Fibroblast of lung (primary cell): Measurements from ENCODE around the gene MMP23B. TPM values are rescaled to one million over a fixed set of nuclear protein-coding genes. Genes with fewer than 3 reads are reported as not detected.

Experiments used
- DNase-seq, 2 donors: peaks; one replicate each; pipeline versions ENCODE4 v3.0.0 to v3.0.0-alpha.2; 2010; ENCODE audit warnings: low read depth in 2 of 2
- H2AFZ ChIP-seq: 2 replicates; pipeline ENCODE4 v1.5.1; 2012; ENCODE audit warnings: low read length, control low read depth, inconsistent platforms
- H3K27ac ChIP-seq: 2 replicates; pipeline ENCODE4 v1.5.1; 2011; ENCODE audit warnings: low read length, control low read depth; ENCODE audit not compliant: insufficient read depth
- H3K27me3 ChIP-seq: 2 replicates; pipeline ENCODE4 v1.5.1; 2011; ENCODE audit warnings: mild to moderate bottlenecking, low read length; ENCODE audit not compliant: control insufficient read depth, insufficient read depth
- H3K36me3 ChIP-seq: 2 replicates; pipeline ENCODE4 v1.5.1; 2011; ENCODE audit warnings: low read length; ENCODE audit not compliant: control insufficient read depth, insufficient read depth
- H3K4me1 ChIP-seq: 2 replicates; pipeline ENCODE4 v1.5.1; 2011; ENCODE audit warnings: low read length; ENCODE audit not compliant: control insufficient read depth, insufficient read depth; ENCODE audit errors: extremely low read depth
- H3K4me2 ChIP-seq: 2 replicates; pipeline ENCODE4 v1.5.1; 2011; ENCODE audit warnings: low read length, control low read depth; ENCODE audit not compliant: insufficient read depth; ENCODE audit errors: extremely low read depth
- H3K4me3 ChIP-seq, 4 experiments: fragments of 200-600 bp in 1 of 4; sonication (generic) in 1 of 4; replicated peaks in 1 of 4; 2 replicates each; pipeline ENCODE4 v1.5.1; 2011 to 2016; ENCODE audit warnings: low read length in 4 of 4, low read depth in 3 of 4, mild to moderate bottlenecking in 3 of 4, control low read depth in 2 of 4, inconsistent platforms in 1 of 4, mixed read lengths in 1 of 4; ENCODE audit not compliant: insufficient read depth in 1 of 4; ENCODE audit errors: control extremely low read depth in 1 of 4
- H3K79me2 ChIP-seq: 2 replicates; pipeline ENCODE4 v1.5.1; 2012; ENCODE audit warnings: mild to moderate bottlenecking, low read length, inconsistent platforms; ENCODE audit not compliant: control insufficient read depth, insufficient read depth
- H3K9ac ChIP-seq: 2 replicates; pipeline ENCODE4 v1.5.1; 2011; ENCODE audit warnings: mild to moderate bottlenecking, low read length, control low read depth; ENCODE audit not compliant: insufficient read depth
- H3K9me3 ChIP-seq: 2 replicates; pipeline ENCODE4 v1.5.1; 2012; ENCODE audit warnings: low read depth, low read length; ENCODE audit not compliant: control insufficient read depth, insufficient read depth
- H4K20me1 ChIP-seq: 2 replicates; pipeline ENCODE4 v1.5.1; 2011; ENCODE audit warnings: low read length; ENCODE audit not compliant: control insufficient read depth, insufficient read depth; ENCODE audit errors: extremely low read depth
- EZH2 ChIP-seq: IDR thresholded peaks from 2 replicates; pipeline ENCODE4 v1.5.1; 2012; ENCODE audit warnings: low read length, control low read depth, mild to moderate bottlenecking; ENCODE audit errors: missing control alignments
- polyA minus RNA-seq: library from RNA; depleted of rRNA, polyadenylated mRNA; stranded (reverse); fragments of >200 nt; gene quantifications from 2 replicates; pipeline ENCODE4 v1.2.3, GENCODE V29; 2011; ENCODE audit warnings: low replicate concordance
- polyA plus RNA-seq, 2 donors: library from polyadenylated mRNA; depleted of rRNA in 1 of 2; stranded (reverse) in 1 of 2; unstranded in 1 of 2; fragments of >200 nt; gene quantifications; 2 replicates each; pipeline ENCODE4 v1.2.1, GENCODE V29; 2011 to 2012; ENCODE audit warnings: missing spikeins in 1 of 2
- total RNA-seq: library from RNA; depleted of rRNA; stranded (reverse); fragments of >200 nt; gene quantifications from 2 replicates; pipeline ENCODE4 v1.2.1, GENCODE V29; 2014
- TF ChIP-seq, protein P1 (sequence below), 2 donors: IDR thresholded peaks in 1 of 2; conservative IDR thresholded peaks in 1 of 2; 1 replicate in 1 of 2; 2 replicates in 1 of 2; pipeline ENCODE4 v1.5.1; 2011 to 2012; ENCODE audit warnings: low read length in 2 of 2, control low read depth in 1 of 2, inconsistent platforms in 1 of 2, low read depth in 1 of 2, mild to moderate bottlenecking in 1 of 2

Gene MMP23B
- total RNA-seq (4.6 and 9.8 TPM in 2 replicates), polyA plus RNA-seq (0.82 and 0.89 TPM in 2 replicates), polyA minus RNA-seq (not detected in 2 replicates)
- 3.8 and 4.0 TPM in 2 replicates for polyA plus RNA-seq (2012)

DNA sequence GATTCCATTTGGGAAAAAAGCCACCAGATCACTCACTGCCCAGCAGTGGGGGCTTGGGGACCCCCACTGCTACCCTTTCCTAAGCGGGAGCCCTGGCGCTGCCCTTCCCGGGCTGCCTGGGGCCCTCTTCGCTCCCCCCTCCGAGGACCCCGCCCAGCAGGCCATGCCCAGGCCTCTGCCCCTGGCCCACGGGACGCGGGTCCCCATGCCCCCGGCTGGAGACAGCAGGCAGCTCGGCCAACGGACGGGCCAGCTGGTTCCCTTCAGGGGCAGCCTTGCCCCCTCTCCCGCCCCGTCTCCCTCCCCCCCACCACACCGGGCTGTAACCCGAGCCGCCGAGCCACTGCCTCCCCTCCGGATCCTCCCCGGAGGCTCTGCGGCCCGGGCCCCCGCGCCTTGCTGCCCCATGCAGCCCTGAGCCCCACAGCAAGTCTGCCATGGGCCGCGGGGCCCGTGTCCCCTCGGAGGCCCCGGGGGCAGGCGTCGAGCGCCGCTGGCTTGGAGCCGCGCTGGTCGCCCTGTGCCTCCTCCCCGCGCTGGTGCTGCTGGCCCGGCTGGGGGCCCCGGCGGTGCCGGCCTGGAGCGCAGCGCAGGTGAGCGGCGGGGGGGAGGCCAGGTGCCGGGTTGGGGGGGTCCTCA lies at the start of gene MMP23B:
TSS of gene MMP23B (plus strand) at position 392 of the 639 bp plus-strand sequence. CDS start at position 438, 46 bp downstream.
- no peak within 1 kb of the TSS for H3K9ac ChIP-seq
- DNase-seq: peak in 1 of 2 donors; percentile 70

DNA sequence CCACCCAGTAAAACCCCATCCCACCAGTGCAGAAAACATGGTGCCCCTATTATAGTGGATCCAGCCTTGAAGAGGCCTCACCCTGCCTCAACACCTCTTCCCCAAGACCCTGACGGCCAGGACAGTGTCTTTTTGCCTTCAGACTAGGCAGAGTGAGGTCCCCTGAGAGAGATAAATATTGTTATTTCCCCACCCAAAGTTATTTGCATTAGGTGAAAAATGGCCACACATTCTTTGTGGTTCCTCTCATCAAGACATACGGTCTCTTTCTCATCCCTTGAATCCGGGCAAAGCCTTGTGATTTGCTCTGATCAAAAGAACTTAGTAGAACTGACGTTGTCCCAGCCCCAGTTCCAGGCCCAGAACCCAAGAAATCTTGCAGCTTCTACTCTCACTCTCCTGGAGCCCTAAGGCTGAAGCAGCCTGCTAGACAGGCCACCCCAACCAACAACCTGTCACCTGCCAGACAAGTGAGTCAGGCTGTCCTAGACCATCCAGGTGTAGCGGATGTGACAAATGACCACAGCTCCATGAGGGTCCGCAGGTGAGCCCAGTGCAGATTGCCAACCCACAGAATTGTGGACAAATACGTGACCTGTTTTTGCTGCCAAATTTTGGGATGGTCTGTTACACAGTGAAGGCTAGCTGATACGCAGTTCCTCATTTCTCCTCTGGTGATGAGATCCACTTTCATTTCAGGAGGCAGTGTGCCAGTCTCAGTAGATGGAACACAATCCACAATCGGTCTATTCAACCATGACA lies 49.2 kb upstream of the MMP23B start:
- Histone ChIP-seq H3K9me3 (no peaks in the 10 kb centered on the region), H3K79me2 (no peaks in the 10 kb centered on the region), H3K4me1 (no peaks in the 10 kb centered on the region), H3K4me3 (no peak overlapping the region), H3K4me2 (no peak overlapping the region), H2AFZ (no peak overlapping the region), H3K27me3 (peaks cover 10% of the 10 kb centered on the region), H3K36me3 (no peaks in the 10 kb centered on the region), H3K9ac (no peak overlapping the region), H3K27ac (no peak overlapping the region), H4K20me1 (no peaks in the 10 kb centered on the region)
- TF ChIP-seq EZH2: no peak
- TF ChIP-seq, protein P1, sequence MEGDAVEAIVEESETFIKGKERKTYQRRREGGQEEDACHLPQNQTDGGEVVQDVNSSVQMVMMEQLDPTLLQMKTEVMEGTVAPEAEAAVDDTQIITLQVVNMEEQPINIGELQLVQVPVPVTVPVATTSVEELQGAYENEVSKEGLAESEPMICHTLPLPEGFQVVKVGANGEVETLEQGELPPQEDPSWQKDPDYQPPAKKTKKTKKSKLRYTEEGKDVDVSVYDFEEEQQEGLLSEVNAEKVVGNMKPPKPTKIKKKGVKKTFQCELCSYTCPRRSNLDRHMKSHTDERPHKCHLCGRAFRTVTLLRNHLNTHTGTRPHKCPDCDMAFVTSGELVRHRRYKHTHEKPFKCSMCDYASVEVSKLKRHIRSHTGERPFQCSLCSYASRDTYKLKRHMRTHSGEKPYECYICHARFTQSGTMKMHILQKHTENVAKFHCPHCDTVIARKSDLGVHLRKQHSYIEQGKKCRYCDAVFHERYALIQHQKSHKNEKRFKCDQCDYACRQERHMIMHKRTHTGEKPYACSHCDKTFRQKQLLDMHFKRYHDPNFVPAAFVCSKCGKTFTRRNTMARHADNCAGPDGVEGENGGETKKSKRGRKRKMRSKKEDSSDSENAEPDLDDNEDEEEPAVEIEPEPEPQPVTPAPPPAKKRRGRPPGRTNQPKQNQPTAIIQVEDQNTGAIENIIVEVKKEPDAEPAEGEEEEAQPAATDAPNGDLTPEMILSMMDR (conservative IDR thresholded peaks at IDR 0.05 in 1 of 2, IDR thresholded peaks at IDR 0.05 in 1 of 2; ENCODE audit: low read depth in 1 of 2, low read length in 2 of 2): no peak
- no peak for DNase-seq

More for the DNA sequence above, at the start of gene MMP23B:
- H3K36me3 ChIP-seq: peaks cover 6% of the 10 kb centered on the region
- H2AFZ ChIP-seq: no peak within 1 kb of the TSS
- H3K27ac ChIP-seq: no peak within 1 kb of the TSS
- TF ChIP-seq, protein P1 (conservative IDR thresholded peaks at IDR 0.05 in 1 of 2, IDR thresholded peaks at IDR 0.05 in 1 of 2; ENCODE audit: low read depth in 1 of 2, low read length in 2 of 2): no peak
- no peak for TF ChIP-seq EZH2
- H3K4me1 ChIP-seq: no peaks in the 10 kb centered on the region
- H3K27me3 ChIP-seq: peaks cover 6% of the 10 kb centered on the region
- H4K20me1 ChIP-seq: no peaks in the 10 kb centered on the region
- no peaks in the 10 kb centered on the region for H3K9me3 ChIP-seq
- H3K4me2 ChIP-seq: no peak within 1 kb of the TSS
- peak within 1 kb of the TSS in 2 of 4 experiments; percentile 14 to 38 for H3K4me3 ChIP-seq
- H3K79me2 ChIP-seq: no peaks in the 10 kb centered on the region

DNA sequence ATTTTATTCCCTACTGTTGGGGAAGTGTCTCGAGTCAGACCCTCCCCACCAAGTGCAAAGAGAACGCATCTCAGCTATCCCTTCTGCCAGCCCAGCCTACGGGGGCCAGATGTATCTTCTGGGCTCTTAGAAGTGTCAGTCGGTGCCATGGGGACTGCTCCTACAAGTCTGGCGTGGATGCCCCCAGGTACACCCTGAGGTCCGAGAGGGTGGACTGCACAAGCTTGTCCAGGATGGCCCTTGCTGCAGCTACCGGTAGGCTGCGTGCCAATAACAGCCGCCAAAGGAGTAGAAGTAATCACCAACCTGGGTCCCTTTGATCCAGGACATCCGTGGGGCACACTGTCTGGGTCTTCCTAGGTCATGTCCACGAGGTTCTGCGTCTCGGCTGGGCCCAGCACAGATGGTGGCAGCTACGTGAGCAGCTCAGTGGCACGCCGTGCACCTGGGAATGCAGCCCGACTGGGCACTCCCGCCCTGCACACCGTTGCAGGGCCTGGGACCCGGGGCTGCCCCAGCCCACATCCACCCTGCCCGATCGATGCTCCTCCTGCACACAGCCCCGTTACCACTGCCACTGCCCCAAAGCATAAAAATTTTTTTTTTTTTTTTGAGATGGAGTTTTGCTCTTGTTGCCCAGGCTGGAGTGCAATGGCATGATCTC lies 48.5 kb upstream of the MMP23B start:
- Histone ChIP-seq H2AFZ (no peak overlapping the region), H3K4me3 (no peak overlapping the region), H3K27ac (no peak overlapping the region), H3K4me2 (no peak overlapping the region), H3K79me2 (no peaks in the 10 kb centered on the region), H3K36me3 (no peaks in the 10 kb centered on the region), H3K9ac (no peak overlapping the region), H3K9me3 (no peaks in the 10 kb centered on the region), H4K20me1 (no peaks in the 10 kb centered on the region), H3K4me1 (no peaks in the 10 kb centered on the region), H3K27me3 (peaks cover 6% of the 10 kb centered on the region)
- TF ChIP-seq EZH2: no peak
- TF ChIP-seq, protein P1 (conservative IDR thresholded peaks at IDR 0.05 in 1 of 2, IDR thresholded peaks at IDR 0.05 in 1 of 2; ENCODE audit: low read depth in 1 of 2, low read length in 2 of 2): no peak
- DNase-seq: no peak
